Measurements from ENCODE around the gene SERPINB3. TPM values are rescaled to one million over a fixed set of nuclear protein-coding genes. Genes with fewer than 3 reads are reported as not detected.
"Not testable (repeated sequence)": the region's sequence is repeated elsewhere in the genome, so short reads cannot be mapped to it uniquely, and the experiment has no call there.

The SERPINB3 gene
- polyA plus RNA-seq (2011; rRNA removed) = 0.19 and 0.25 TPM in 2 replicates
- polyA plus RNA-seq (2012; cell fraction: cytosol; rRNA removed) = 0.03 TPM in 1 of 2 replicates, not detected in the other
- not detected in 2 replicates for polyA plus RNA-seq (2012; cell fraction: nucleus; rRNA removed)
- not detected in 3 replicates for polyA plus RNA-seq (2017; fragmentation: RNase III; extraction: RNeasy Plus Mini Kit Qiagen cat#74134 plus additional on column Dnase treatment)
- not detected in 2 replicates for polyA minus RNA-seq (2011; rRNA and poly(A)+ RNA removed)

GRCh38 chr18:63661750-63662149 is at the start of gene SERPINB3:
TSS of gene SERPINB3 (minus strand) at chr18:63661893. CDS start at chr18:63661216, 677 bp downstream.
- CTCF ChIA-PET; H3K4me3 ChIP-seq; POLR2A ChIA-PET; H3K9me3 ChIP-seq; DNase-seq (ENCODE audit: low read depth in 1 of 2, low spot score in 1 of 2); ATAC-seq; H3K4me2 ChIP-seq; FAIRE-seq; H3K4me1 ChIP-seq; H3K27ac ChIP-seq: not testable (repeated sequence)
- 61% methylated on average over 3 of the region's 3 CpGs for WGBS (ENCODE audit: missing lambda C conversion rate)

GRCh38 chr18:63708650-63709049 is 47.0 kb upstream of the SERPINB3 start:
- WGBS (ENCODE audit: missing lambda C conversion rate) = 20% methylated on average over 3 of the region's 3 CpGs
- Histone ChIP-seq H3K4me1 (no peaks in the 10 kb centered on the region), H3K9me3 (no peaks in the 10 kb centered on the region), H3K4me2 (no peak overlapping the region), H3K27ac (no peak overlapping the region), H3K4me3 (no peak overlapping the region)
- no peak for ATAC-seq
- ChIA-PET CTCF (no interaction called here), POLR2A (no interaction called here)
- no peak for FAIRE-seq
- DNase-seq (ENCODE audit: low read depth in 1 of 2, low spot score in 1 of 2) = no peak
- TF ChIP-seq NPAS2 (CRISPR knock-in tag; IDR thresholded peaks at IDR 0.05; ENCODE audit: borderline replicate concordance) (no peak), KDM5A (IDR thresholded peaks at IDR 0.05) (no peak), RARB (CRISPR knock-in tag; IDR thresholded peaks at IDR 0.05) (no peak), CEBPB (IDR thresholded peaks at IDR 0.05) (no peak), HOXB13 (CRISPR knock-in tag; IDR thresholded peaks at IDR 0.05; ENCODE audit: low read depth) (no peak), TFCP2L1 (CRISPR knock-in tag; IDR thresholded peaks at IDR 0.05) (no peak), CBX2 (IDR thresholded peaks at IDR 0.05; ENCODE audit: borderline replicate concordance, low read depth) (no peak), SMC3 (IDR thresholded peaks at IDR 0.05) (no peak), NR3C1 (IDR thresholded peaks at IDR 0.05) (no peak), CTCF (IDR thresholded peaks at IDR 0.05) (no peak), ZSCAN20 (CRISPR knock-in tag; IDR thresholded peaks at IDR 0.05) (no peak), NFE2L2 (conservative IDR thresholded peaks at IDR 0.05; ENCODE audit: low read length) (no peak), HOXB5 (CRISPR knock-in tag; IDR thresholded peaks at IDR 0.05) (no peak), REST (IDR thresholded peaks at IDR 0.05) (no peak), BHLHE40 (IDR thresholded peaks at IDR 0.05; ENCODE audit: low read depth, low read length) (no peak), SREBF2 (IDR thresholded peaks at IDR 0.05) (no peak), HOXA7 (CRISPR knock-in tag; IDR thresholded peaks at IDR 0.05) (no peak)

GRCh38 chr18:63707816-63708215 is 46.1 kb upstream of the SERPINB3 start:
- no peak overlapping the region for H3K4me3 ChIP-seq
- FAIRE-seq (no peak), ATAC-seq (no peak), DNase-seq (ENCODE audit: low read depth in 1 of 2, low spot score in 1 of 2) (no peak)
- no peak overlapping the region for H3K4me2 ChIP-seq
- 33% methylated on average over 1 of the region's 1 CpG for WGBS (ENCODE audit: missing lambda C conversion rate)
- no peaks in the 10 kb centered on the region for H3K4me1 ChIP-seq
- ChIA-PET CTCF (no interaction called here), POLR2A (no interaction called here)
- no peaks in the 10 kb centered on the region for H3K9me3 ChIP-seq
- H3K27ac ChIP-seq = no peak overlapping the region
- TF ChIP-seq SREBF2 (IDR thresholded peaks at IDR 0.05) (no peak), GATA3 (IDR thresholded peaks at IDR 0.05; ENCODE audit: borderline replicate concordance) (no peak), RARB (CRISPR knock-in tag; IDR thresholded peaks at IDR 0.05) (no peak), FOSB (CRISPR knock-in tag; IDR thresholded peaks at IDR 0.05) (no peak), CBX8 (IDR thresholded peaks at IDR 0.05) (no peak), FOXS1 (CRISPR knock-in tag; IDR thresholded peaks at IDR 0.05) (no peak)

Measured in A549 (cell line).